ENCODE results near the gene NDST4.

NDST4 gene

GRCh38 chr4:114921191-114921590 is 192.2 kb downstream of the NDST4 start:
- in situ Hi-C loops (cut with MboI; ENCODE audit: low sequenced_read_pairs): no loop called here

- in situ Hi-C loops (cut with MboI; ENCODE audit: low sequenced_read_pairs): no loop called here
These were observed 202.3 kb downstream of the NDST4 start for GRCh38 chr4:114911111-114911510.

- in situ Hi-C loops (cut with MboI; ENCODE audit: low sequenced_read_pairs): no loop called here
These were observed 205.9 kb downstream of the NDST4 start for GRCh38 chr4:114907568-114907967.

- in situ Hi-C loops (cut with MboI; ENCODE audit: low sequenced_read_pairs): no loop called here
These were observed 208.4 kb downstream of the NDST4 start for GRCh38 chr4:114905017-114905416.

GRCh38 chr4:114900934-114901333 is 212.5 kb downstream of the NDST4 start:
- in situ Hi-C loops (cut with MboI; ENCODE audit: low sequenced_read_pairs): no loop called here

GRCh38 chr4:114890773-114891172 is 222.6 kb downstream of the NDST4 start:
- in situ Hi-C loops (cut with MboI; ENCODE audit: low sequenced_read_pairs): no loop called here

- in situ Hi-C loops (cut with MboI; ENCODE audit: low sequenced_read_pairs): no loop called here
These were observed 226.7 kb downstream of the NDST4 start for GRCh38 chr4:114886761-114887160.

GRCh38 chr4:114883641-114884040 is 229.8 kb downstream of the NDST4 start:
- in situ Hi-C loops (cut with MboI; ENCODE audit: low sequenced_read_pairs): no loop called here

- in situ Hi-C loops (cut with MboI; ENCODE audit: low sequenced_read_pairs): no loop called here
These were observed 233.3 kb downstream of the NDST4 start for GRCh38 chr4:114879916-114880669.

- in situ Hi-C loops (cut with MboI; ENCODE audit: low sequenced_read_pairs): no loop called here
These were observed 237.8 kb downstream of the NDST4 start for GRCh38 chr4:114875630-114876029.

GRCh38 chr4:114874321-114874720 is 239.1 kb downstream of the NDST4 start:
- in situ Hi-C loops (cut with MboI; ENCODE audit: low sequenced_read_pairs): no loop called here

GRCh38 chr4:114870987-114871386 is 242.4 kb downstream of the NDST4 start:
- in situ Hi-C loops (cut with MboI; ENCODE audit: low sequenced_read_pairs): no loop called here

- in situ Hi-C loops (cut with MboI; ENCODE audit: low sequenced_read_pairs): no loop called here
These were observed 246.3 kb downstream of the NDST4 start for GRCh38 chr4:114866901-114867670.

- in situ Hi-C loops (cut with MboI; ENCODE audit: low sequenced_read_pairs): no loop called here
These were observed 249.4 kb downstream of the NDST4 start for GRCh38 chr4:114864060-114864459.

- in situ Hi-C loops (cut with MboI; ENCODE audit: low sequenced_read_pairs): no loop called here
These were observed 252.6 kb downstream of the NDST4 start for GRCh38 chr4:114860786-114861185.

- in situ Hi-C loops (cut with MboI; ENCODE audit: low sequenced_read_pairs): no loop called here
These were observed 255.6 kb downstream of the NDST4 start for GRCh38 chr4:114857831-114858230.

GRCh38 chr4:114839986-114840385 is 273.4 kb downstream of the NDST4 start:
- in situ Hi-C loops (cut with MboI; ENCODE audit: low sequenced_read_pairs): no loop called here

- in situ Hi-C loops (cut with MboI; ENCODE audit: low sequenced_read_pairs): no loop called here
These were observed 282.8 kb downstream of the NDST4 start for GRCh38 chr4:114830628-114831027.

- in situ Hi-C loops (cut with MboI; ENCODE audit: low sequenced_read_pairs): no loop called here
These were observed 285.8 kb downstream of the NDST4 start for GRCh38 chr4:114827651-114828050.

GRCh38 chr4:114815760-114816159 is 297.7 kb downstream of the NDST4 start:
- in situ Hi-C loops (cut with MboI; ENCODE audit: low sequenced_read_pairs): no loop called here

- in situ Hi-C loops (cut with MboI; ENCODE audit: low sequenced_read_pairs): no loop called here
These were observed 299.5 kb downstream of the NDST4 start for GRCh38 chr4:114813961-114814360.

- in situ Hi-C loops (cut with MboI; ENCODE audit: low sequenced_read_pairs): no loop called here
These were observed 301.7 kb downstream of the NDST4 start for GRCh38 chr4:114811564-114812301.
